CD4-positive, alpha-beta T cell treated with Interferon alpha-2 for 1 hour (primary cell): Measurements from ENCODE around the gene TIGD1.

Experiments
- DNase-seq, 2 donors: peaks; one replicate each; pipeline ENCODE4 v3.0.0-alpha.2; 2020 to 2022

The TIGD1 gene

DNA sequence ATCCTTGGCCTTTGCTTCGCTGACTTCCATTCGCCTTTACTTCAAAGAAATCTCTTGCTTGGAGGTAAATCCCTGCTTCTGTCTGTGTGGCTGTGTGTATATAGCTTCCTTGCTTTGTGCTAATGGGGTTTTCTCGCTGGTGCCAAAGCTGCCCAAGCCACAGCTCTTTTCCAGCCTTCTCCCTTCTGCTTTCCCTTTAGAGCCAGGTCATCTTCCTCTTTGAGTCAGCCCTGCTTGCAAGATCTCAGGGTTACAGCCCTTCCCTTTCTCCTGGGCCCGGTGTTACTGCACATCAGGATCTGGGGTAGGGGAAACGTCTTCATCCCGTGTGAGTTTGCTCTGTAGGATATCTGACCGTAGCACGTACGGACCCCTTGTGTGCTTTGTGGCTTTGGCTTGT is 19.2 kb upstream of the TIGD1 start:
- no peak for DNase-seq

DNA sequence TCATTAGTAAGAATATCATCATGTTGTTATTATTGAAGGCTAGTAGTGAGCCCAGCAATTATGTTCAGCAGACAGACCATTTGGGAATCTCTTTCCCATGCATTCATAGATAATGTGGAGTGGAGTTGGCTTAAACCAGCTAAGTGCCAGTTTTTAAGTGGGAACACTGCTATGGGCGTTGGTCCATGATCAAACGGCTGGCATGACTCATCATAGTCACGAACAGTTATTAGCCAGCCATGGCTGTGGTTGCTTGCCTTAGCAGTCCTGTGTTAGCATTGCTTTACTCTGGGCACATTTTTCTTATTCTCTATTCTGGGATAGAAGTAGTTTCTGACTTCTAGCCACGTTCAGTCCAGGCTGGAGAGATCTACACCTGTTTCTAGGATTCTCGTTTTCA is 17.8 kb upstream of the TIGD1 start:
- no peak for DNase-seq

DNA sequence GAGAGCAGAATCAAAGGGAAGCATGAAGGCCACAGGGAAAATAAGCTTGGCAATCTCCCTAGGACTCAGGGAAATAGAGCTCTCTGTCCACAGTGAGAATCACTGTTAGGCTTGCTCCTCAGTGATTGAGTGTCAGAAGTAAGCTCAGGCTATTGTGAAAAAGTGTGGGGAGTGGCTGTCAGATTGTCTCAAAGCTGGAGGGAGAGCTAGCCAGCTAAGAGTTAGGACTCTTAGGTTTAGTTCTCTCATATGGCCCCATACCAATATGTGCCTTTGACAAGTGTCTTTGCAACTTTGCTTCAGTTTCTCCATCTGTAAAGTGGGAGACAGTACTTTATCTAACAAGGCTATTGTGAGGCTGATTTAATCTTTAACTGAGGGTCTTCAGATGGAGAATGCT is 17.4 kb upstream of the TIGD1 start:
- DNase-seq: no peak

DNA sequence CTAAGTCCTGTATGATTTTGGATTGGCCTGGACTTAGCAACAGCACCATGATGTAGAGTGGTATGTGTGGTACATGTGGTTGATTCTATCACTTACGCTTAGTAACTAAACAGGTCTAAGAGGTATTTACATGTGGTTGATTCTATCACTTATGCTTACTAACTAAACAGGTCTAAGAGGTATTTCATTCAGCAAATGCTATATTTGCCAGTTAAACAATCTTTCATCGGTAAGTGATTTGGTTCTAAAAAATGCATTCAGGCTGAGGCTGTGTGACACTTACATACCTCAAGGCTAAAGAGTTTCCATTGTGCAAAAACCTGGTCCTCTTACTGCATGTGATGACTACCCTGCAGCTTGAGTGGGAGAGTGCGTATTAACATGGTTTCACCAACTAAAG is 13.2 kb upstream of the TIGD1 start:
- DNase-seq: no peak

DNA sequence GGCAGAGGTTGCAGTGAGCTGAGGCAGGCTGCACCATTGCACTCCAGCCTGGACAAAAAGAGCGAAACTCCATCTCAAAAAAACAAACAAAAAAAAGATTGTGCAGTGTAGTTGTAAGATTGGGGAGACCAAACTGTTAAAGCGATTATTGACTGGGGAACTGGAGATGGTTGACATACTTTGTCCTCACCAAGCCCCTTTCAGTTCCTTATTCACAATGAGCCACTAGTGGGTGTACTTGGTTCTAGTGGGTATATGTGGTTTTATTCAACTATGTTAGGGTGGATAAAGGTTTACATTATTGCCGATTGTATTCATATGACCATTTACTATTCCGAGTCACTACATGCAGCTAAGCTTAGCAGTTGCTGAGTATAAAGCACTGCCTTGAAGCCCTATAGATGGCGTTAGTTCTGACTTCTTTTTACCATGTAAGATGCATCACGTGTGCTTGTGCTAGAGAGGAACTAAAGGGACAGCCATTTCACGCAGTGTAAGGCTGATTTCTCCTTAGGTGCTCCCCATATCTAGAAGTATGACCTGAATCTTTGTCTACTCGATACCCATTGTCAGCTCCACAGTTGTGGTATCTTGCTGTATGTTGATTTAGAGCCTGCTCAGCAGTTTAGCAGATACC is 12.3 kb upstream of the TIGD1 start:
- DNase-seq: no peak

DNA sequence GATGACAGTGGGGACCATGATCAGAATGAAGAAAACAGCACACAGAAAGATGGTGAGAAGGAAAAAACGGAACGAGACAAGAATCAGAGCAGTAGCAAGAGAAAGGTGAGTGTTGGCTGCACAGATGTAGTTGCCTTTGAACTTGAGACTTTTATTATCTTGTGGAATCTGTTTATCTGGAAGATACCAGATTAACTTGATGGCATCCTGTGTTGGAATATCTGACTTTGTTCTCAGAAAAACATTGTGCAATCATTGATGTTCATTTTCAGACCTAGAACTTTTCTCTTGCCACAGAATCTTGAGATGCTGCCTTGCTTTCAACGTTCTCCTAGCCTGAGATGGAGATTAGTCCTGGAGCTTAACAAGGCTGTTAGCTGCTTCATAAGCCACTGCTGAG is 6.1 kb upstream of the TIGD1 start:
- DNase-seq: no peak

DNA sequence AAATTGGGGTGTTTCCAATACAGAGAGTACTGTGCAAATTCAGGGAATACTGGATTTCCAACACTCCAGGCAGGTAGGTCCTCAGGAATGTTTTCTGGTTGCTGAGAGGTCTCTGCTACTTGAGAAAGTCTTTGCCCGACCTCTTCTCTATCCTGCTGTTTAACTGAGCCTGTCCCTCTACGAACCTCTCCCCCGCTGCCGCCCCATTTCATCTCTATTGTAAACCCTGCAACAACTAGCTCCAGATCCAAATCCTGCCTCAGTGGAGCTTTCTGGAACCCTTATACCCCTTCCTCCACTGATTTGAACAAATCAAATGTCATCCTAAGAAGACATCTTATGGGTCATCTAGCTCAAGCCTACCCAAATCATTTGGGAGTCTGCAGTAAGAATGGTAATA is 1.4 kb upstream of the TIGD1 start:
- no peak for DNase-seq

DNA sequence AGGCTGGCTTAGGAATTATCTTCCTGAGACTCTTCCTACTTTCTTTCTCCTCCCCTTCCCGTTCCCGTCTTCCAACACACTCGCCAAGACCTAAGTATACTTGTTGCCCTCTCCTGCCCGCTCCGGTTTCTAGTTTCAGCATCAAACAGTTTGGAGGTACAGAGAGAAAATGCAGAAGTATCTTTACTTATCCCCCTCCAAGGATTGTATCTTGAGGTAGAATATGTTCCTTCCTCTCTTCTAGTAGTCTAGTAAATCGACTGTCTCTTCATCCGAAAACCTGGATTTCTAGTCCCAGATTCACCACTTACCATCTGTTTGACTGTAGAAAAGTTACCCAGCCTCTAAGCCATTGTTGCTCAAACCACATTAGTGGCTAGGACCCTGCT is 887 bp upstream of the TIGD1 start:
- no peak for DNase-seq

DNA sequence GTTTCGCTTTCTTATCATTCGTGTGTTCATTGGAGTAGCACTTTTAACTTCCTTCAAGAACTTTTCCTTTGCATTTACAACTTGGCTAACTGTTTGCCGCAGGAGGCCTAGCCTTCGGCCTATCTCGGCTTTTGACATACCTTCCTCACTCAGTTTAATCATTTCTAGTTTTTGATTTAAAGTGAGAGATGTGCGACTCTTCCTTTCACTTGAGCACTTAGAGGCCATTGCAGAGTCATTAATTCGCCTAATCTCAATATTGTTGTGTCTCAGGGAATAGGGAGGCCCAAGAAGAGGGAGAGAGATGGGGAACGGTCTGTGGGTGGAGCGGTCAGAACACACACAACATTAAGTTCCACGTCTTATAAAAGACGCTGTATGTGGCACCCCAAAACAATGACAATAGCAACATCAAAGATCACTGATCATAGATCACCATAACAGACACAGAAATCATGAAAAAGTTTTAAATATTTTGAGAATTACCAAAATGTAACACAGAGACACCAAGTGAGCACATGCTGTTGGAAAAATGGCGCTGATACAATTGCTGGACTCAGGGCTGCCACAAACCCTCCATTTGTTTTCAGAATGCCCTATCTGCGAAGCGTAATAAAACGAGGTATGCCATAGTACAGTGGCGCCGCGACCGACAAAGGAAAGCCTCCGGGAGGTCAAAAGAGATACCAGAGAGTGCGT is 553 bp downstream of the TIGD1 start:
- no peak for DNase-seq

DNA sequence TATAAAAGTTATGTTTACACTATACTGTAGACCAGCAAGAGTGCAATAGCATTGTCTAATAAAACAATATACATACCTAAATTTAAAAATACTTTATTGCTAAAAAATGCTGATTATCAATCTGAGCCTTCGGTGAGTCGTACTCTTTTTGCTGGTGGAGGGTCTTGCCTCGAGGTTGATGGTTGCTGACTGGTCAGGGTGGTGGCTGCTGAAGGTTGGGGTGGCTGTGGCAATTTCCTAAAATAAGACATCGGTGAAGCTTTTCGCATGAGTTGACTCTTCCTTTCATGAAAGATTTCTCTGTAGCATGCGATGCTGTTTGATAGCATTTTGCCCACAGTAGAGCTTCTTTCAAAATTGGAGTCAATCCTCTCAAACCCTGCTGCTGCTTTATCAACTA is 2.4 kb downstream of the TIGD1 start:
- no peak for DNase-seq

DNA sequence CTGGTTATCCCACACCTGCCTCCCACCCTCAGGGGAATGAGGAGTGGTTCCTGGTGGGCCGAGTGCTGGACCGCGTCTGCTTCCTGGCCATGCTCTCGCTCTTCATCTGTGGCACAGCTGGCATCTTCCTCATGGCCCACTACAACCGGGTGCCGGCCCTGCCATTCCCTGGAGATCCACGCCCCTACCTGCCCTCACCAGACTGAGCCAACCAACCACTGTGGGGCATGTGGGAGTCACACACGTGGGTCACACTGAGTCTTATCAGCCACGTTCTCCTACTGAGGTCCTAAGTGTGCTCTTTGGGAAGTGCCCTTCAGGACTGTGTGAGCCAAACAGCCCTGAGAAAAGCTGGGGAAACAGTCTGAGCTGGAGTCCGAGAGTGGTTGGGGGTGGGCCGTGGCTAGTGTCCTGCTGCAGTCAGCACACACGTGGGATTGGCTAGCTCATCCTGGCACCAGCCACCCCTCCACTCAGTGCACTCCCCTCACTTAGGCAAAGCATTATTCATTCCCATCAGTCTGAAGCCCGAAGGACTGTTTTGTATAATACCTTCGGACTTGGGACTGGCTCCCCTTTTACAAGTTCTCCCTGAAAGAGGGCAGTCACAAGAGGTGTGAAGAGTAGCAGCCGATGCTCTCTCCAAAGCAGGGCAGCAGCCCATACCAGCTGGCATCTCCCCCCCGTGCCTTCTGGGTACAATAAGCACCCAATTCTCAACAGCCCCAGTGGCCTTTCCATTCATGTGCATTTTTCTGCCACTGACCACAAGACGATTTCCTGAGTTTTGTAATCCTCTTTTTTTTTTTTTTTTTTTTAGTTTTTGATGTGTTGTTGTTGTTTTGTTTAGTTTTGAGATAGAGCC is 4.6 kb downstream of the TIGD1 start:
- no peak for DNase-seq

DNA sequence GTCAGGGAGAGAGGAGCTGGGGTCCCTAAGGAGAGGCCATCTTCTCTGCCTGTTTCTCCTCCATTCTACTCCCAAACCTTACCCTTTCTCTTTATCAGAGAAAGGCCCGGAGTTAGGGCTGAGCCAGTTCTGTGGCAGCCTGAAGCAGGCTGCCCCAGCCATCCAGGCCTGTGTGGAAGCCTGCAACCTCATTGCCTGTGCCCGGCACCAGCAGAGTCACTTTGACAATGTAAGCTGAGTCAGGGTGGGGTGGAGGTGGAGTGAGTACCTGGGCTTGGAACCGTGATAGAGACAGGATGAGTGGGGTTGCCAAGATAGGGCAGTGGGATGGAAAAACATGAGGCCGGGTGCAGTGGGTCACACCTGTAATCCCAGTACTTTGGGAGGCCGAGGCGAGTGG is 5.7 kb downstream of the TIGD1 start:
- DNase-seq: no peak

DNA sequence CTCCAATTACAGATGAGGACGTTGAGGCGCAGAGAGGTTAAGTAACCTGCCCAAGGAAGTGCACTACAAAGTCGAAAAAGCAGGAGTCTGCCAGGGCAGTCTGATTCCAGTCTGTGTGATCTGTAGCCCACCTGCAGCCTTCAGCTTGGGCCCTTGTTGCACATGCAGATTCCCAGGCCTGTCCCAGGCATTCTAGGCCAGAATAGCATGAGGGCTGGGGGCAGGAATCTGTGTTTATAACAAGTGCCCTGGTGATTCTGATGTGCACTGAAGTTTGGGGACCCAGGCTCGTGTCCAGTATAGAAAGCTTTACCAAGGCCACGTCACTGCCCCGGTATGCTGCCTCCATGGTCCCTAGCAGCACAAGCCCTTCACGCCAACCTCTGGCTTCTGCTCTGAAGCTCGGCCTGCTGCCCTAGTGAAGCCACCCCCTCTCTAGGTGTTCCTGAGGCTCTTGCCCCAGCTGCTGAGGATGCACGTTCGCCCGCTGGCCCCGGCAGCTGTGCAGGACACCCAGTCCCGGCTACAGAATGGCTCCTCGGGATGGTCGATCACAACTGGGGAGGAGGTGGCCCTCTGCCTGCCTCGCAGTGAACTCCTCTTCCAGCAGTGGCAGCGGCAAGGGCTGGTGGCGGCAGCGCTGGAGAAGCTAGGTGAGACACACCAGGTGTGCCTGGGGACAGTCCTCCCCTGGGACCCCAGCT is 6.3 kb downstream of the TIGD1 start:
- no peak for DNase-seq

DNA sequence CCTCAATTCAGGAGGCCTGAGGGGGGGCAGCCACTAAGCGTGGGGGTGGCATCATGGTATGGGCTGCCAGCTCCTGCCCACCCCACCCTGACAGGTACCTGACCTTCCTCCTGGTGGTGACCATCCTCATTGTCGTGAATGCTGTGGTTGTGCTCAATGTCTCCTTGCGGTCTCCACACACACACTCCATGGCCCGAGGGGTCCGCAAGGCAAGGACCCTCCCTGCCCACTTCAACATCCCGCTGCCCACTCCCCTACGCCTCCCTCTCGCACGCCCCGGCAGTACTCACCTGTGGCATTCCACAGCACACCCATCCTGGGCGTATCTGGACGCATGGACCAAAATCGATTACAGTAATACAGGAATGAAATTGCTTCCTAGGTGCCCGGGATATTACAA is 6.9 kb downstream of the TIGD1 start:
- no peak for DNase-seq

DNA sequence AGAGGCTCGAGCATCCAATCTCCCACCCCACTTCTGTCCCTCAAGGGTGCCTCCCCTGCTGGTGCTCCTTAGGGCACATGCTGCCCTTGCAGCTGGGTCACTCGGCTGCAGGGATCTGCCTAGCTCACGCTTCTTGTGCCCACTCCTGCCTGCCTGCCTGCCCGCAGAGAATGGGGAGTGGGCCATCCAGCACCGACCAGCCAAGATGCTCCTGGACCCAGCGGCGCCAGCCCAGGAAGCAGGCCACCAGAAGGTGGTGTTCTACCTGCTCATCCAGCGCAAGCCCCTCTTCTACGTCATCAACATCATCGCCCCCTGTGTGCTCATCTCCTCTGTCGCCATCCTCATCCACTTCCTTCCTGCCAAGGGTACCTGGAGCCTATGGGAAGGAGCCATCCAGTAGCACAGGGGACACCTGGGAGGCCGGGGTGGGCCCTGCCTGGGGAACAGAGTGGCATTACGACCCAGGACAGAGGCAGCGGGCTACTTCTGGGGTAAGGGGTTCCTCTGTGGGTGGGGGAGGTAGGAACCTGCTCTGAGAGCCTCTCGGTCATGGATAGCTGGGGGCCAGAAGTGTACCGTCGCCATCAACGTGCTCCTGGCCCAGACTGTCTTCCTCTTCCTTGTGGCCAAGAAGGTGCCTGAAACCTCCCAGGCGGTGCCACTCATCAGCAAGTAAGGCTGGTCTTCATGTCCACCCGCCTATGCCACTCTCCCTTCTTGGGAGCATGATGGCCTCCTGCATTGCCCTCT is 7.5 kb downstream of the TIGD1 start:
- DNase-seq: no peak

DNA sequence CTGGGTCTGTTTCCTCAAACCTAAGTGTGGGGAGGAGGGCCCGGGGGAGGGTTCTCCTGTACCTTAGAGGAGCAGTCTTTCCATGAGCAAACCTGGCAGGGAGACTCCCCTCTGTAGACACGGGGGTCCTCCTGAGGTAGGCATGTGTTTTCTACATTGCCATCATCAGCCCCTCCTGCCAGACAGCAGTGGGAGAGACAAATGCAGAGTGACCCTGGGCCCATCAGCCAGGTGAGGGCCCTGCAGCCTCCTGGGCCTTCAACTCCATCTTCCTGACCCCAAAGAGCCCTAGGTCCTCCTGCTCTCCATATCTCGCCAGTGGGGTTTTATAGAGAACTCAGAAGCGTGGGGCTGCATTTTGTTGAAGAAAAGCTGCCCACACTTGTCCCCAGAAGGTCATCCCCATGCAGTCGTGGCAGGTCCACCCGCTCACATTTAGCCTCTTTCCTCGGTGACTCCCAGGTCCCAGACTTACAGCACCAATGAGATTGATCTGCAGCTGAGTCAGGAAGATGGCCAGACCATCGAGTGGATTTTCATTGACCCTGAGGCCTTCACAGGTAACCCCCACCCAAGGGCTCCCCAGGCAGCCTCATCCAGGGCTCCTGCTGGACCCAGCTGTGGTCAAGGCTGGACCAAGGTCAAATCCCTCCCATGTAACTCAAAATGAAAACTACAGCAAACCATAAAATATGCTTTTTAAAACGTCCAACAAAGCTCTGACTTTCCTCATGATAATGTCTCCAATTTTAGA is 8.2 kb downstream of the TIGD1 start:
- no peak for DNase-seq

DNA sequence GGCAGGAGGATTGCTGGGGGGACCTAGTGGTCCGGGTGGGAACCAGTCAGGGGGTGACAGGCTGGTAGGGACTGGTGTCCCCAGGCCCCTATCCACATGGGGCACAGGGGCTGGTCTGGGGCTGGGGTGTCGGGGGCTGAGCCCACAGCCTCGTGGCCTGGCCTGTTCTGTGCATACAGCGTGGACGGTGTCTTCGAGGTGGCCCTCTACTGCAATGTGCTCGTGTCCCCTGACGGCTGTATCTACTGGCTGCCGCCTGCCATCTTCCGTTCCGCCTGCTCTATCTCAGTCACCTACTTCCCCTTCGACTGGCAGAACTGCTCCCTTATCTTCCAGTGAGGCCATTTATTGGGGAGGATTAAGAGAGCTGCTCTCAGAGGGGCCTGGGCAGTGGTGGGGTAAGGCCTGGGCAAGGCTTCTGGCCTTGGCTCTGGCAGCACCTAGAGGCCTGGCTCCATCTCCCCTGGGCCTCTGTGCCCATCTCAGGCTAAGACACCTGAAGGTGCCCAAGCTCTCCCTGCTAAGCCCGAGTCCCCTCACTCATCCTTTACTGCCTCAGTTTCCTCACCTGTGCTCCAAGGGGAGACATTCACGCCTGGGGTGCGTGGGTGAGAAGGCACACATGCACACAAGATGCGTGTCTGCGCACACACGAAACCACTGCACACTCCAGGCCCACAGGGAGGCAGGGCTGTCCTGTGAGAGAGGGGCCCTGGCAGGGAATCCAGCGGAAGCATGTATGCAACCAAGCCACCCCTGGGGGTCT is 9.0 kb downstream of the TIGD1 start:
- no peak for DNase-seq

DNA sequence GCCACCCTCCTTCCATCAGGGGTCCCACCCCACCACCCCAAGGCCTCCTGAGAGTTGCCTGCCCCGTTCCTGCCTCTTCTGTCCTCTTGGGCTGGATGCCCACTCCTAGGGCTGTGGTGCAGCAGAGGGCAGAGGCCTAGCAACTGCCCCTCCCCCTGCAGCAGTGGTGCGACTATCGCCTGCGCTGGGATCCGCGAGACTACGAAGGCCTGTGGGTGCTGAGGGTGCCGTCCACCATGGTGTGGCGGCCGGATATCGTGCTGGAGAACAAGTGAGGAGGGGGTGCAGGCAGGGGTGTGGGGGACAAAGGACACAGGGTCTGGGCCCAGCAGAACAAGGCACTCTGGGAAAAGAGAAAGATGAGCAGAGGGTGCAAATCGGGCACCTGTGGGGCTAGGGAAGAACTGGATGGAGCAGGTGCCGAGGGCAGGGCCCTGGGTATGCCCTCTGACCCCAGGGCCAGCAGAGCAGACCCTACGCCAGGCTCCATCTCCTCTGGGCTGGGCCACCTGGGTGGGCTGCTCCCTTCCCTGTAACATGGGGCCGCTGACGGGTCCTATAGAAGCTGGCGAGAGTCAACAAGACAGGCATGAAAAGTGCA is 9.8 kb downstream of the TIGD1 start:
- no peak for DNase-seq

DNA sequence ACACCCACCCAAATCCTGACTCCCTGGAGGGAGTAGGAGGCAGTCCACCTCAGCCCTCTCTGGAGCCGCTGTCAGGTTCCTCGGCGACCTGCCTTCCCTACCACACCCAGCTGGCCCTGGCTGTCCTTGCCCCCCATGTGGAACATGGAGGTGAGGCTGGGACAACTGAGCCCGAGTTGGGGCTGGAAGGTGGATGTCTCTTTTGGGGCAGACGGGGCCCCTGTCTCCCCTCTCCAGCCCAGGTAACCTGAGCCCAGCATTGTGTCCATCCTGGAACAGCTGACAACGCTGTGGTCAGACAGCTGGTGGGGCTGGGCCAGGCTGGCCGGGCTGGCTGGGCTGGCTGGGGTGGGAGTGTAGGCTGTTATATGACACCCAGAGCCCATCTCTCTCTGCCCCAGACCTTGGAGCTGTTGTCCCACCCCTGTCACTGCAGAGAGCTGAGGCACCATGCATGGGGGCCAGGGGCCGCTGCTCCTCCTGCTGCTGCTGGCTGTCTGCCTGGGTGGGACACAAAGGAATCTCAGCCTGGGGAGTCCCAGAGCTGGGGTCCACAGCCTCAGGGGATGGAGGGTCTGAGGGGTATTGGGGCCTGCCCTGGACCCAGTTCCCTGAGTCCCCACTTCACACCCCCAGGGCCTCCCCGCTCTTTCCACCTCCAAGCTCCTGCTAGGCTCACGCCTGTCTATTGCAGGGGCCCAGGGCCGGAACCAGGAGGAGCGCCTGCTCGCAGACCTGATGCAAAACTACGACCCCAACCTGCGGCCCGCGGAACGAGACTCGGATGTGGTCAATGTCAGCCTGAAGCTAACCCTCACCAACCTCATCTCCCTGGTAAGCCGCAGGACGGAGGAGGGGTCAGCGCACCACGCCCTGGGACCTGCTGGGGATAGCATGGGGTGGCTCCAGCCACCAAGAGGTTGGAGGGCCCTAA is 10.8 kb downstream of the TIGD1 start, which contains the start of gene CHRNG:
Gene CHRNG, plus strand, starts transcription at position 395 of the 934 bp plus-strand sequence. Its CDS starts 56 bp downstream, at position 451.
- no peak for DNase-seq
